ENCODE data around the gene KANK4.
"Not testable (repeated sequence)": the region's sequence is repeated elsewhere in the genome, so short reads cannot be mapped to it uniquely, and the experiment has no call there.

Gene KANK4

DNA sequence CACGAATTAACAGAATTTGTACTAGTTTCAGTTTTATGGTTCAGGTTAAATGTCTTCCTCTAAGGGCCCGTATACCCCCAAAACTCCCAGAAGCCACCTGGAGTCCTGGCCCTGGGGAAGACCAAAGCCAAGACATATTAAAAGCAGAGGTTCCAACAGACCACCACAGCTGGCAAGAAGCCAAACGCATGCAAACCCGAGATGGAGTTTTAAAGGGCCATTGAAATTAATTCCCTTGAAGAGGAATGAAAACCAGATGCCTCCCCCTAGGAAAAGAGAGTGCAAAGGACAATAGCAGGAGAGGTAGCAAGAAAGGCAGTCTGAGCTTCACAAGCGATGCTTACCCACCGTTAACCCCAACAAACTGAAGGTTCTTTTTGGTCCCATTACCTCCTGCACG is 48.1 kb downstream of the KANK4 start:
- DNase-seq: no peak

DNA sequence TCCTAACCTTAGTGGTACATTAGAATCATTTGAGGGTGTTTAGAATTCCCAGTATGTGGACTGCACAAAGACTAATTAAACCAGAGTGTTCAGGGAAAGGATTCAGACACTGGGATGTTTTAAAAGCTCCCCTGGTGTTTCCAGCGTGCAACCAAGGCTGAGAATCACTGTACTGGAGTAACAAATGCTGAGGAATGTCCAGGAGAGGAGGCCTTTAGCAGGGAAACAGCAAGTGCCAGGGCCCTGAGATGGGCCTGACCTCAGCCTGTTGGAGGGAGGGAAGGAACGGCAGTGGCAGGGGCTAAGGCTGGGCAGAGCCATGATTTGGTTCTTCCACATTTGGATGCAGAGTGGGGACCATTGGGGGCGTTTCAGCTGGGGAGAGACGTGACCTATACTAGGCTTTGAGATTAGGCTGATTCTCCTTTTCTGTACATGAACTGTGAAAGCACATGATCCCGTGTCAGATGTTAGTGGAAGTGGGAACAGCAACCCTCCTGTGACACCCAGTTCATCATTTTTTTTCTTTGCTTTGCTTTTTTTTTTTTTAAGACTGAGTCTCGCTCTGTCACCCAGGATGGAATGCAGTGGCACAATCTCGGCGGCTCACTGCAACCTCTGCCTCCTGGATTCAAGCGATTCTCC is 49.3 kb downstream of the KANK4 start:
- no peak for DNase-seq

DNA sequence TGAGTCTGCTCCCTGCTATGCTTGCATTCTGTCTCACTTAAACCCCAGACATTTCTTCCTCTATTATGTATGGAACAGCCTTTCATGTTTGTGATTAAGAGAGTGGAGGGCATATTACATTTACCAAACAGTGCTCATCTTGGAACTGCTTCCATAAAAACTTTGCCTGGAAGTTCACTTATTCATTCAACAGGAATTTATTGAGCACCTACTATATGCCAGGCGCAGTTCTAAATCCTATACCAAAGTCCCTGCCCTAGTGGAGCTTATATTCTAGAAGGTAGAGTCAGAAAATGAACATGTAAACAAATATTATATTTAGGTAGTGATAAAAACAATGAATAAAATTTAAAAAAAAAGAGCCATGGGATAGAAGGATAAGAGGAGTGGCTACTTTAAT is 49.8 kb downstream of the KANK4 start:
- no peak for DNase-seq

DNA sequence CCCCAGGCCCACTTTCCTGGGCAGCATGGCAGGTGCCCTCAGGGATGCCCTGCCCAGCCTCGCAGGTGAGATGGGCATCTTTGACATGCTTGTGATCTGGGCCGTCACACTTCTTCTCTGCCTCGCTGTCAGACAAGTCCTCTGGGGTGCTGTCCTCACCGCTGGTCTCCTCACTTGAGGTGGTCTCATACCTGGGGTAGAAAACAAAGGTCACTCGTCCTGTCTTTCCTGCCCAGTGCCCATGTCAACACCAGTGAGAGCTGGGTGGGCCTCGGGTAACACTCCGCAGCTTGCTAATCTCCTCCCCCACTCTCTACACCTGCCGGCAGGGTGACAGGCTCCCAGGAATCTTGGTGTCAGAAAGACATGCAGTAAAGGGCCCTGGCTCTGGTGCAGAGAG is 50.9 kb downstream of the KANK4 start:
- no peak for DNase-seq

DNA sequence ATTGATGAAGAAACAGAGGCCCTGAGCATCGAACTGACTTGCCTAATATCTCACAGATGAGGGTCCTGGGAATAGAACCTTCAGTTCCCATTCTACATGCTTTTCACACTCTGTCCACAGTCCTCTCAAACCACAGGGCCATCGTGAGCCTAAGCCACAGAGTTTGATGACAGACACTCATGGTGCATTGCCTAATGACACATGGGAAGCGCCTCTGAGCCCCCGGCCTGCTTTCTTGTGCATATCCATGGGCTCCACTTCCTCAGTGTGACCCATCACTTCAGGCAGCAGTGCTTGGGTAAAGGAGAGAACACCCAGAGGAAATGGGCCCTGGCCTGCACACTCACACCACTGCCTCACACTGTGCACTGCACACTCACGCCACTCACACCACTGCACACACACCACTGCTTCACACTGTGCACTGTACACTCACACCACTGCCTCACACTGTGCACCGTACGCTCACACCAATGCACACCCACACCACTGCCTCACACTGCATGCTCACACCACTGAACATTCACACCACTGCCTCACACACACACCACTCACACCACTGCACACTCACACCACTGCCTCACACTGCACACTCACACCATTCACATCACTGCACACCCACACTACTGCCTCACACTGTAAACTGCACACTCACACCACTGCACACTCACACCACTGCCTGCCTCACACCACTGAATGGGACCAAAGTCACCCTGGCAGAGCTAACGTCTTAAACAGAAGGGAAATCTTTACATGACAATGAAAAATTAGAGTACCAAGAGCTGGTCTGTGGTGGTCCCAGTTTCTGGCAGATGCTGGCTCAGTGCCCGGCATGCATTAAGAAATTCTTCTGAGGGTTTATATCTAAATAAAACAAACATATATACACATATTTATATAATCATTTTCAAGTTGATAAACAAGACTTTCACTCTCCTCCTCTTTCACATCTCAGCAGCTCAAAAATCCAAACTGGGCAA is 53.0 kb downstream of the KANK4 start:
- DNase-seq: no peak

DNA sequence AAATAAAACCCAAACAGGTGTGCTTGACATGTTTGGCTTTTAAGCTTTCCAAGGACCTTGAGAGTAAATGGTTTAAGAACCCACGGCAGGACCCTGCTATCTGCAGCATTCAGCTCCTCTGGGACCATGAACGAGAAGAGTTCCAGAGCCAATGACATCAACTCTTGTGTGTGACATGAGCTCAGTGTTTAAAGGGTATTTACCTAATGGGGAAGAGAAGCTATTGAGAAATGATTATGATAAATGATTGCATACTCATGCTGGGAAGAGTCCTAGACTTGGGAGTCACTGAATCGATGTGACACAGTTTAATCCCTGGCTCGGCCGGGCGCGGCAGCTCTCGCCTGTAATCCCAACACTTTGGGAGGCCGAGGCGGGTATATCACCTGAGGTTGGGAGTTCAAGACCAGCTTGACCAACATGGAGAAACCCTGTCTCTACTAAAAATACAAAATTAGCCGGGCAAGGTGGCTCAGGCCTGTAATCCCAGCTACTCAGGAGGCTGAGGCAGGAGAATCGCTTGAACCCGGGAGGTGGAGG is 55.4 kb downstream of the KANK4 start:
- no peak for DNase-seq

DNA sequence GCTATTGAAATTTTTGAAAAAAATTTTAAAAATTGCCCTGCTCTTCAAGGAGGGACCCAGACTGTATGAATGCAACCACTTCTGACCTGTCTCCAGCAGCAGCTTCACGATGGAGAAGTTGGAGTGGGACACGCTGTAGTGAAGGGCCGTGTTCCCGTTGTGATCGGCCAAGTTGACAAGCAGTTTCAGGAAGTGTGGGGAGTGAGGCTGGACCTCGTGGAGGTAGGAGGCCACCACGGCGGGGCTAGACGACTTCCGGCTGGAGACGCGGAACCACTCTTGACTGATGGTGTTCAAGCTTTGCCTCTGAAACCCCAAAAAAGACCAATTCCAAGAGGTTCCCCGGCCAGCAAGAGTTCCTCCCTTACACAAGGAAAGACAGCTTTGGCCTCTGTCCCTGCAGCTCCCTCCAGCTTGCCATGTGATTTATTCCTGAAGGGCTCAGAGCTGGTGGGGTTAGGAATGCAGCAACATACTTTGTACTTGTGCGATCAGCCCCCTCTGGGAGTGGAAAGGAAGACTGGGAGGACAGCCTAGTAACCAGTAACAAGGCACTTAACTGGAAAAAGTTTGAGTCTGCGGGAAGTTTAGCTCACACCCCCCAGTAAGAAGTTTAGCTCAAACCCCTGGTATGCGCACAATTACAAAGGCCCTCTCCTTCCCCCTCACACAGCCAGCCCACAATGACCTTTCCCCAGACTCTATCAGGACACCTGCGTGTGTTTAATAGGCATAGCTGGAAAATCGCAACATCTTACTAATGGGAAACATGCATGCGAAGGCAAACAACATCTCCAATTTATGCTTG is 56.0 kb downstream of the KANK4 start:
- no peak for DNase-seq

DNA sequence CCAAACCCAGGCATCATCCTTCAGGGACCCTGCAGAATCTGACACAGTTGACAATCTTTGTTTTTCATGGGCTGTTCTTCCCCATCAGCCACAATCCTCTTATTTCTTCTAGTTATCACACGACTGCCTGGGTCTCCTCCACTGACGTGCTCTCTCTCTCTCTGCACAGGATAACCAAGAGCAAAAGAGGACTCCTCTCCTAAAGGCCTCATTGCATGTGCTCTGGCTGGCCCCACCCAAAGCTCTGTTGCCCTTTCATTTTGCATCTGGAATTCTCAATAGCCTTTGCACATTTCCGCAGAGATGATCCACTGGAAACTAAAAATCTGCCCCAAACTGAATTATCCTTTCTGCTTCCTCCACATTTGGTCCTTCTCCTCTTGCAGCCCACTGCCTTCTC is 58.5 kb downstream of the KANK4 start:
- DNase-seq: no peak

DNA sequence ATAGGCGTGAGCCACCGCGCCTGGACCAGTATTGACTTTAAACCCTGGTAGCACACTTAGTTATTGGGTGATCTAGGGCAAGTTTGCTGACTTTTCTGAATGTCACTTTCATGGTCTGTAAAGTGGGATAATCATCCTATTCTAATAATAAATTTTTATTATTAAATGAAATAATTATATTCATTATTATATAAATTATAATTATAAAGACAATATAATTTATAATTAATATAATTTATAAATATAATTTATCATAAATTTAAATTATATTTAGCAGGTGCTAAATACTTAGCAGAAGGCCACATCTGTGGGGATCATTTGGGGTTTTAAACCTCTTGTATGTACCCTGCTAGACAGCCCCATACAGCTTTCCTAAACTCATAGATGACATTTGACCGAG is 59.7 kb downstream of the KANK4 start:
- DNase-seq: no peak

DNA sequence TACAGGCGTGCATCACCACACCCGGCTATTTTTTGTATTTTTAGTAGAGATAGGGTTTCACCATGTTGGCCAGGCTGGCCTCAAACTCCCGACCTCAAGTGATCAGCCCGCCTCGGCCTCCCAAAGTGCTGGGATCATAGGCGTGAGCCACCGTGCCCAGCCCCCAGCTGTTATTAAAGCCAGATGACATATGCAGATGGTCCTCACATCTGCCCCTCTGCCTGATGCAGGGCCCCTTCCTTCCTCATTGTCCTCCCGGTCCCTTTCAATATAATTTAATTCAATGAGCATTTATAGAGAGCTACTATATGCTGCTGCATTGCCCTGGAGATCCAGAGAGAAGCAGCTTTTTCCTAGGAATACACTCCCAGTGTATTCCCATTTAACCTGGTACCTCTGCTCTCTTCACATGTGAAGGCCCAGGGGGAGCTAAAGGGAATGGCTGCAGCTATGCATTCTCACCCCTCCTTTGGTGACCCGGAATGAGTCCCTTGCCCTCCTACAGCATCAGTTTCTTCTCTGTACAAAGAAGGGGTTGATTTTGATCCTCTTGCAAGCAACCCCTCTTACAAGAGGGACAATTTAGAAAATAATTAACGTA is 69.0 kb downstream of the KANK4 start:
- no peak for DNase-seq

DNA sequence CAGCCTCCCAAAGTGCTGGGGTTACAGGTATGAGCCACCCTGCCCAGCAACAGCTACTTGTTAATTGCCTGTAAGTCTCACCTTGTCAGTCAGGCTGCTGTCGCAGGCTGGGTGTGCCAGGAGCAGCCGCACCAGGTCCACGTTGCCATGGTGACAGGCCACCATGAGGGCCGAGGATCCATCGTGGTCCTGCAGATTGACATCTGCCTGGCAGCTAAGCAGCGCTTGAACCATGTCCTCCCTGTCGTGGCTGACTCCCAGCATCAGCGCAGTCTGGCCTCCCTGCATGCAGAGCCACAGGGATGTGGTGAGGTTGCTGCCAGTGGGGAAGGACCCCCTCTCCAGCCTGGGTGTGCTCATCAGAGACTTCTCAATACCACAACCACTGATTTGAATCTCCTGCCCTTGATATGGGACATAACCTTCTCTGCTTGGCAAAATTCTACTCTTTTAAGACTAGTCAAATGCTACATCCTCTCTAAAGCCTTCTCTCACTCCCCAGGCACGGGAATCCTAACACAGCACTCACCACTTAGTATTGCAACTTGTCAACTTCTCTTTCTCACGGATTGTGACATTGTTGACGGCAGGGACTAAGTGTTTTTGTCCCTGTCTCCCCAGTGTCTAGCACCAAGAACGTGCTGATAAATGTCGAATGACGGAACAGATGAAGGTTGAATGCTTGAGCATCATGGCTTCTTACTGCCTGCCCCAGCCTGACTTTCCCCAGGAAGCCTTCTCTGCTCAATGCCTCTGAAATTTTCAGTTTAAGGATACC is 71.7 kb downstream of the KANK4 start:
- DNase-seq: no peak

DNA sequence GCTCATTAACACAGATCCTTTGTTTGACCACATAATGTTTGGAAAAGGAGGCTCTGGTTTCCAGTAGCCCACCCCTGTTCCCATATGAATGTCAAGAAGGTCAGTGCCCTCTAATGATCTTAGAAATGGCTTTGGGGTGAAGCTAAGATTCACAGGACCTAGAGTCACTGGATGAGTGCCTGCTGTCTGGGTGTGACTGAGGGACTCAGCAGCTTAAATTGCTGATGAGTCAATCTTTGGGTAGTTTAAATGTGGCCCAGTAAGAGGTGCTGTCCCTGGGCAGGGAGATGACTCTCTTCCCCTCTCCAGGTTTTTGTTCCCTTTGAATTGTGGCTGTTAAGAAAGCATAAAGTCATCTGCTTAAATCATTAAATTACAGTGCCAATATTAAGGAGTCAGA is 74.0 kb downstream of the KANK4 start:
- no peak for DNase-seq

DNA sequence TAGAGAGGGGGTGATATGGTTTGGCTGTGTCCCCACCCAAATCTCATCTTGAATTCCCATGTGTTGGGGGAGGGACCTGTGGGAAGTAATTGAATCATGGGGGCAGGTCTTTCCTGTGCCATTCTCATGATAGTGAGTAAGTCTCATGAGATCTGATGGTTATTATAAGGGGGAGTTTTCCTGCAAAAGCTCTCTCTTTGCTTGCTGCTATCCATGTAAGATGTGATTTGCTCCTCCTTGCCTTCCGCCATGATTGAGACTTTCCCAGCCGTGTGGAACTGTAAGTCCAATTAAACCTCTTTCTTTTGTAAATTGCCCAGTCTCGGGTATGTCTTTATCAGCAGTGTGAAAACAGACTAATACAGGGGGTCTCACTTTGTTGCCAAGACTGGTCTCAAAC is 74.9 kb downstream of the KANK4 start:
- not testable (repeated sequence) for DNase-seq

DNA sequence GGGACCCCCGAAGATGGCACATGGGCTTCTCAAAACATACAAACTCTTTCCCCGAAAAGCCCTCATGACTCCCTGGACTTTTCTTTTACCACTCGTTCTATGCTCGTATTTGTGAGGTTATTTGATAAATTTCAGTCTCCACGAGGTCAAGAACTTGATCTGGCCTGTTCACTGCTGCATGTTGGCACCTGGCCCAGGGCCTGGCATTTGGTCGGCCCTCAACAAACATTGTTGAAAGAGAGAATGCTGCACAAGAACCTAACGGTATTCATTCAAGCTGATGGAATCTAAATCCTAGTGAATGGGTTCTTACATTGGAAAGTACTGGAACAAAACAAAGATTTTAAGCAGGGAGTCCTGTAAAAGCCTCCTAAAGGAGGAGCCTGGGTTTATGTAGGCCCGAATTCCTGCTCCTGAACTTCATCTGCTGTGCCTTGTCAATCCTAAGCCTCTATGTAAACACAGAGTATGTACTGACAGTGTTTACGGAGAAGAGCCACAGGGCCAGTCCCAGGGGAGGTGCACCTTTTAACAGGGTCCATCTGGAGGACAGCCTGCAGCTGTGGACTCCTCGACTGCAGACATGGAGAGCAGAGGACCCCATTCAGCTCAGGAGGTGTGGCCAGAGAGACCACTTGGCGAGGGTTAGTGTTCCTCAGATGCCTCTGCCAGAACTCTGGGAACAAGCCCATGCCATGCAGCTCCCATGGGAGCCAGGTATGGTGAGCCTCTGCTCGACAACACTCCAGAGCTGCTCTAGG is 77.7 kb downstream of the KANK4 start:
- no peak for DNase-seq

DNA sequence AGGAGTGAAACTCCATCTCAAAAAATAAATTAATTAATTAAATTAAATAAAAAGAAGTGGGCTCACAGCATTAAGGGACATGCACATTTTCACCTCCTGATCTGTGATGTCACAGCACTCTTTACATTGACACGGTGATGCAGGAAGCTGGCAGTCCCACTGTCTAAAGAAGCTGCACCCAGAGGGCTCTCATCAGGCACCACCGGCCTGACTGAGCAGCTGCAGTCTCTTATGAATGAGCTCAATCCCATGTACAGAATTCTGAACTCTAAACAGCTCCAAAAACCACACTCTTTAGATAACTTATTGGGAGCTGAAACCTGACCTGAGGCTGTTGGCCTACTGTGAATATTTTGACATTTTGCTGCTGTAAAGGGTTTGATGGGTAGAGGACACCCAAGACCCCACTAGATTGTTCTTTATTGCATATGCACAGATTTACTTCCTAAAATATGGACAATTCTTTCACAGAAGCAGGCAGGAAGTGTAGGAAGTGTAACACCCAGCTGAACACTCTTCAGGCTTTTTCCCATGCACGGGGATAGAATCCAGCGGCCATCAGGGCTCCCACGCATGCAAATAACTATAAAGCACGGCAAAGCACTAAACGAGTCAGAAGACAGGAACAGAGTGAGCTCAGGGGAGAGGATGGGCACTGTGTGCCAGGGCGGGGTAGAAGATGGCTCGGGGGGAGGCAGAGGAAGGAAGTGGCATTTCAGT is 78.4 kb downstream of the KANK4 start:
- no peak for DNase-seq

DNA sequence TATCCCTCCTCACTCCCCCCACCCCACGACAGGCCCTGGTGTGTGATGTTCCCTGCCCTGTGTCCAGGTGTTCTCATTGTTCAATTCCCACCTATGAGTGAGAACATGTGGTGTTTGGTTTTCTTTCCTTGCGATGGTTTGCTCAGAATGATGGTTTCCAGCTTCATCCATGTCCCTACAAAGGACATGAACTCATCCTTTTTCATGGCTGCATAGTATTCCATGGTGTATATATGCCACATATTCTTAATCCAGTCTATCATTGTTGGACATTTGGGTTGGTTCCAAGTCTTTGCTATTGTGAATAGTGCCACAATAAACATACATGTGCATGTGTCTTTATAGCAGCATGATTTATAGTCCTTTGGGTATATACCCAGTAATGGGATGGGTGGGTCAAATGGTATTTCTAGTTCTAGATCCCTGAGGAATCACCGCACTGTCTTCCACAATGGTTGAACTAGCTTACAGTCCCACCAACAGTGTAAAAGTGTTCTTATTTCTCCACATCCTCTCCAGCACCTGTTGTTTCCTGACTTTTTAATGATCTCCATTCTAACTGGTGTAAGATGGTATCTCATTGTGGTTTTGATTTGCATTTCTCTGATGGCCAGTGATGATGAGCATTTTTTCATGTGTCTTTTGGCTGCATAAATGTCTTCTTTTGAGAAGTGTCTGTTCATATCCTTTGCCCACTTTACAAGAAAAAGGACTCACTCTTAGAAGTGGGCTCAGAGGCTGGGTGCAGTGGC is 79.4 kb downstream of the KANK4 start:
- DNase-seq: not testable (repeated sequence)

DNA sequence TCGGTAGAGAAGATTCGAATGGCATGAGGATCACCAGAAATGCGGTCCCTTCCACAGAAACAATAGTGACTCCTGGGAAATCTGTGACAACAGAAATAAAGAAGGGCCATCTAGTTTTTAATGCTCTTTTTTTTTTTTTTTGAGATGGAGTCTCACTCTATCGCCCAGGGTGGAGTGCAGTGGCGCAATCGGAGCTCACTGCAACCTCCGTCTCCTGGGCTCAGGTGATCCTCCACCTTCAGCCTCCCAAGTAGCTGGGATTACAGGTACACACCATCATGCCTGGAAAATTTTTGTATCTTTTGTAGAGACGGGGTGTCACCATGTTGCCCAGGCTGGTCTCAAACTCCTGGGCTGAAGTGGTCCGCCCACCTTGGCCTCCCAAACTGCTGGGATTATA is 80.7 kb downstream of the KANK4 start:
- DNase-seq: no peak

DNA sequence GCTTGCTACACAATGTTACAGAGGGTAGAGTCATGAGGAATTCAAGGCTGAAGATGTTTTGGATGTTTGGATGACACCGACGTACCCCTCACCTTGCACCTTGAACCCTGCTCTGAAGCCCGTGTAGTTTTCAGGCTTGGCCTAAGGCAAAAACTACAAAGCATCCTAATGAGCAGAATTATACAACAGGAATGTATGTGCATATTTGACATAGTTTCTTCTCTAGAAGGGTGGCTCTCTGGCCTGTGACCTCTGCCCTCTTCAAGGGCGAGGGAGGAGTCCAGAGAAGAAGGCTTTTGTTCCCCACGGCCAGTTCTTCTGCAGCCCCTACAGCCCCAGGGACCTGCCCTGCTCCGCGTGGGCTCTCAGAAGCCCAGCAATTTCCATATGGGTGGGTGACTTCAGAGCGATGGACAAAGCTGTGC is 81.3 kb downstream of the KANK4 start:
- DNase-seq: no peak

DNA sequence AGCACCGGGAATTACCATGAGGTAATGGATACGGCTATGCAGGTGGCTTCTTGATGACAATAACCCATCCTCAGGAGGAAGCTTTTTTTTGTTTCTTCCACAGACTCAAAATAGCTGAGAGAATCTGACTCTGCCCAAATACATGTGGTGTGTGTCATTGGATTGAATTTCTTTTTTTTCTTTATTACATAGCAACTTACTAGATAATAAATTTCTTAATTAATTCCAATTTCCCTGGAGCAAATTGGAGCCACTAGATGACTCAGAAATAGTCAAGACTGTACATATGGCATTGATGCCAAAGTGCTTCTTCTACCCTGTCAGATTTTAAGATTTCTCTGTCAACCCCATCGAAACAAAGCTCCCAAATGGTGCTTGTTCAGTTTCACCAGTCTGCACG is 81.9 kb downstream of the KANK4 start:
- DNase-seq: no peak

DNA sequence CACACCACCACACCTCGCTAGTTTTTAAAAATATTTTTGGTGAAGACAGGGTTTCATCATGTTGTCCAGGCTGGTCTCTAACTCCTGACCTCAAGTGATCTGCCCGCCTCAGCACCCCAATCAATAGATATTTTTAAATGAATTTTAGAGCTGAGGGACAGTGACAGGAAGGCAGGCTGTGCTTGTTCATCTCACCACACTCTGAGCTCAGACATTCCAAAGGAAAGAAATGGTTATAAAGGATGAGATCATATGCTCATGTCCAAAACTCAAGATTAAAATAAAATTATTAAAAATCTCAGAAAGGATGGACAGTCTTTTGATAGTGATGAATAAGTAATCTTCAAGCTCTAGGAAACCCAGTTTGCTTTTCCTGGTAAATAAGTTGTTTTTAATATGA is 83.7 kb downstream of the KANK4 start:
- no peak for DNase-seq
